DMS53 treated with DMSO at 0.1 percent for 48 hours (cell line): ENCODE results near the gene TMEM151A.
A peak's percentile ranks its signal among the peaks of the same experiment; 100 is the strongest.

Source experiments
- DNase-seq: peaks from one replicate; lab custom pipeline; 2025; ENCODE audit not compliant: unreplicated experiment; lab: John Stamatoyannopoulos, UW

TMEM151A gene

GRCh38 chr11:66334605-66335442 is 43.1 kb downstream of the TMEM151A start:
- DNase-seq = no peak

GRCh38 chr11:66335531-66336233 is 44.0 kb downstream of the TMEM151A start:
- no peak for DNase-seq

- DNase-seq = peak; percentile 45
Observed at GRCh38 chr11:66336234-66337102, 44.8 kb downstream of the TMEM151A start, which contains the start of gene RIN1. TSS of gene RIN1 (minus strand) at chr11:66336434. CDS start at chr11:66336402, 32 bp downstream.

GRCh38 chr11:66337103-66337899 is 45.6 kb downstream of the TMEM151A start:
- DNase-seq = no peak

GRCh38 chr11:66338276-66339161 is 46.8 kb downstream of the TMEM151A start:
- no peak for DNase-seq

- DNase-seq = no peak
Observed at GRCh38 chr11:66339162-66339675, 47.5 kb downstream of the TMEM151A start.

GRCh38 chr11:66339686-66340483 is 48.2 kb downstream of the TMEM151A start:
- no peak for DNase-seq

- no peak for DNase-seq
Observed at GRCh38 chr11:66340596-66341501, 49.2 kb downstream of the TMEM151A start.

- no peak for DNase-seq
Observed at GRCh38 chr11:66341502-66342126, 49.9 kb downstream of the TMEM151A start.

- no peak for DNase-seq
Observed at GRCh38 chr11:66343176-66343575, 51.5 kb downstream of the TMEM151A start.

GRCh38 chr11:66344550-66345315 is 53.0 kb downstream of the TMEM151A start, which contains the start of gene BRMS1:
TSS of gene BRMS1 (minus strand) at chr11:66345104. CDS start at chr11:66342234, 2,870 bp downstream.
- peak; percentile 97 for DNase-seq

- no peak for DNase-seq
Observed at GRCh38 chr11:66345316-66345649, 53.6 kb downstream of the TMEM151A start.
